Mesothelial cell of epicardium (in vitro differentiated cells): ENCODE data around the gene C19orf38. TPM values are rescaled to one million over a fixed set of nuclear protein-coding genes. Genes with fewer than 3 reads are reported as not detected.

Experiments
- DNase-seq, 2 experiments: peaks; one replicate each; pipeline ENCODE4 v3.0.0; 2021; ENCODE audit warnings: low spot score in 2 of 2; ENCODE audit not compliant: unreplicated experiment in 2 of 2
- H3K27ac Mint-ChIP-seq: 2 replicates; pipeline ENCODE4 v1.8.0; 2021; ENCODE audit warnings: mixed read lengths
- H3K27me3 Mint-ChIP-seq: 2 replicates; pipeline ENCODE4 v1.8.0; 2021; ENCODE audit warnings: low read depth, mixed read lengths
- H3K36me3 Mint-ChIP-seq: 2 replicates; pipeline ENCODE4 v1.8.0; 2021; ENCODE audit warnings: mixed read lengths
- H3K4me1 Mint-ChIP-seq: 2 replicates; pipeline ENCODE4 v1.8.0; 2021; ENCODE audit warnings: mixed read lengths
- H3K4me3 Mint-ChIP-seq: 2 replicates; pipeline ENCODE4 v1.8.0; 2021; ENCODE audit warnings: mild to moderate bottlenecking, moderate library complexity, mixed read lengths
- H3K9me3 Mint-ChIP-seq: 2 replicates; pipeline ENCODE4 v1.8.0; 2021; ENCODE audit warnings: mixed read lengths
- CTCF ChIP-seq: fragments of 200-600 bp; sonication (generic); IDR thresholded peaks from one replicate; pipeline ENCODE4 v1.5.0; 2021; ENCODE audit warnings: antibody characterized with exemption; ENCODE audit not compliant: unreplicated experiment
- total RNA-seq: library from RNA; stranded (reverse); gene quantifications from 3 replicates; pipeline ENCODE4 v1.2.1, GENCODE V29; 2021

Gene C19orf38
- total RNA-seq, result 2.0 to 2.5 TPM (median 2.3 TPM) in 3 replicates

- no peak for TF ChIP-seq CTCF
- no peak for DNase-seq
- peaks cover 3% of the 10 kb centered on the region for H3K4me1 Mint-ChIP-seq
- H3K4me3 Mint-ChIP-seq, result peak within 1 kb of the TSS; percentile 28
- H3K27ac Mint-ChIP-seq, result peak within 1 kb of the TSS; percentile 16
- H3K36me3 Mint-ChIP-seq, result no peaks in the 10 kb centered on the region
- peaks cover 4% of the 10 kb centered on the region for H3K27me3 Mint-ChIP-seq
- peaks cover 6% of the 10 kb centered on the region for H3K9me3 Mint-ChIP-seq
These were observed at the start of gene C19orf38 for GRCh38 chr19:10848230-10848856. Gene C19orf38 (plus strand): TSS chr19:10848415. CDS start chr19:10848509, 94 bp downstream.

- Mint-ChIP-seq H3K4me1 (no peaks in the 10 kb centered on the region), H3K27ac (no peak overlapping the region), H3K27me3 (no peaks in the 10 kb centered on the region), H3K36me3 (peaks cover 21% of the 10 kb centered on the region), H3K9me3 (peaks cover 6% of the 10 kb centered on the region), H3K4me3 (no peak overlapping the region)
- DNase-seq, result no peak
- TF ChIP-seq CTCF, result no peak
These were observed 47.7 kb upstream of the C19orf38 start for GRCh38 chr19:10800488-10800887.

- Mint-ChIP-seq H3K27me3 (no peaks in the 10 kb centered on the region), H3K9me3 (peaks cover 6% of the 10 kb centered on the region), H3K27ac (no peak overlapping the region), H3K36me3 (peaks cover 26% of the 10 kb centered on the region), H3K4me3 (no peak overlapping the region), H3K4me1 (no peaks in the 10 kb centered on the region)
- TF ChIP-seq CTCF, result no peak
- DNase-seq, result no peak
These were observed 45.7 kb upstream of the C19orf38 start for GRCh38 chr19:10802479-10802878.

- H3K27ac Mint-ChIP-seq, result no peak overlapping the region
- no peak for DNase-seq
- no peak overlapping the region for H3K4me3 Mint-ChIP-seq
- H3K4me1 Mint-ChIP-seq, result no peaks in the 10 kb centered on the region
- no peak for TF ChIP-seq CTCF
- peaks cover 6% of the 10 kb centered on the region for H3K9me3 Mint-ChIP-seq
- no peaks in the 10 kb centered on the region for H3K27me3 Mint-ChIP-seq
- peaks cover 27% of the 10 kb centered on the region for H3K36me3 Mint-ChIP-seq
These were observed 45.0 kb upstream of the C19orf38 start for GRCh38 chr19:10803252-10803651.

GRCh38 chr19:10805065-10805757 lies 43.0 kb upstream of the C19orf38 start:
- H3K27ac Mint-ChIP-seq, result no peak overlapping the region
- no peak for DNase-seq
- peaks cover 35% of the 10 kb centered on the region for H3K36me3 Mint-ChIP-seq
- no peaks in the 10 kb centered on the region for H3K4me1 Mint-ChIP-seq
- no peak overlapping the region for H3K4me3 Mint-ChIP-seq
- TF ChIP-seq CTCF, result no peak
- no peaks in the 10 kb centered on the region for H3K27me3 Mint-ChIP-seq
- H3K9me3 Mint-ChIP-seq, result peaks cover 9% of the 10 kb centered on the region
